ENCODE data around the gene TRMT2A. TPM values are rescaled to one million over a fixed set of nuclear protein-coding genes. Genes with fewer than 3 reads are reported as not detected.

TRMT2A gene
- total and polyA plus RNA-seq, 10 of the 15 experiments (the other 5 are each of a cell fraction or from before 2014, with no cell fraction given): 0.29 to 97.0 (median 57.9) TPM

DNA sequence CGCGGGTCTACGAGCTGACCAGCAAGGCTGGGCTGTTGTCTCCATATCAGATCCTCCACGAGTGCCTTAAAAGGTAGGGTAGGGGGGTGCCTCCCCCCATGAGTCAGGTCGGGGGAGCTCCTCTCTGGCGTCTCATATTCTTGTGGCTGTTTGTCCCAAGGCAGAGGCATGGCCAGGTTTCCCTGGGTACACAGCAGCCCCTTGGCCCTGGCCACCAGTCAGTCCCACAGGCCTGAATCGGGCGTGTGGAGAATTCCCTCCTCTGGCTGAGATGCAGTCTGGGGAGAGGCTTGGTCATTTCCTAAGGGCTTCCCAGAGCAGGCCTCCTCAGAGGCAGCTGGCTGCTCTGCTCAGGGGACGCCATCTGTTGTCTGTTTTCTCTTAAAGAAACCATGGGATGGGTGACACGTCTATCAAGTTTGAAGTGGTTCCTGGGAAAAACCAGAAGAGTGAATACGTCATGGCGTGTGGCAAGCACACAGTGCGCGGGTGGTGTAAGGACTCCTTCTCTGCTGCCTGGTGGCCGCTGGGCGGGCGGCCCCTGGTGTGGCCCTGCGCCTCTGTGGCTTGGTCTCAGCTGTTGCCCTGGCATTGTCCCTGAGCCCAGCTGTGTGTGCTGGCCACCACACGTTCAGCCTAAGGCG, 10.7 kb downstream of the TRMT2A start:
- Histone ChIP-seq H3K27me3 (replicated peaks in 1 of 2; ENCODE audit: control insufficient read depth in 2 of 2, insufficient read depth in 2 of 2, low read length in 1 of 2) (no peaks in the 10 kb centered on the region), H3K9me3 (replicated peaks; ENCODE audit: control insufficient read depth, insufficient read depth, low read length) (no peaks in the 10 kb centered on the region; the same call in 2 of the 3 replicates), H3K4me1 (ENCODE audit: control insufficient read depth, insufficient read depth, low read length) (no peaks in the 10 kb centered on the region), H3K4me3 (no peak overlapping the region), H3K36me3 (ENCODE audit: control insufficient read depth in 2 of 2, insufficient read depth in 2 of 2, low read length in 1 of 2) (peaks cover 17 to 52% of the 10 kb centered on the region in 2 experiments; a peak in 3 of 4 replicates), H2AFZ (ENCODE audit: control insufficient read depth, low read depth, low read length) (no peak overlapping the region), H3K9ac (ENCODE audit: control insufficient read depth, insufficient read depth, low read length) (no peak overlapping the region), H4K20me1 (ENCODE audit: control insufficient read depth, insufficient read depth) (no peaks in the 10 kb centered on the region), H3K27ac (ENCODE audit: control insufficient read depth, insufficient read depth) (no peak overlapping the region), H3K4me2 (ENCODE audit: control insufficient read depth, insufficient read depth) (no peak overlapping the region), H3K79me2 (ENCODE audit: control insufficient read depth, insufficient read depth, low read length) (no peaks in the 10 kb centered on the region)
- FAIRE-seq (no peak), DNase-seq (ENCODE audit: low read depth, low spot score) (no peak), ATAC-seq (no peak)
- ChIA-PET CTCF (no interaction called here), SMC1A (ENCODE audit: uncharacterized antibody, unreplicated experiment) (no interaction called here), RAD21 (ENCODE audit: unreplicated experiment) (no interaction called here), POLR2A (no interaction called here)
- WGBS (ENCODE audit: insufficient coverage, insufficient replicate concordance, low lambda C conversion rate, missing lambda C conversion rate): 93% methylated on average over 20 of the region's 20 CpGs
- in situ Hi-C loops (cut with MboI): no loop called here
- TF ChIP-seq BACH1 (IDR thresholded peaks at IDR 0.05; ENCODE audit: borderline replicate concordance) (no peak), POLR2A (IDR thresholded peaks at IDR 0.05; ENCODE audit: low read depth, low read length) (peak; percentile 37; the same call in 1 of the 2 replicates), ZSCAN29 (IDR thresholded peaks at IDR 0.05) (no peak)
- BruUV-seq (replicated peaks): no TSS peak
- intact Hi-C loops (cut with micrococcal nuclease; ENCODE audit: unreplicated experiment): no loop called here

DNA sequence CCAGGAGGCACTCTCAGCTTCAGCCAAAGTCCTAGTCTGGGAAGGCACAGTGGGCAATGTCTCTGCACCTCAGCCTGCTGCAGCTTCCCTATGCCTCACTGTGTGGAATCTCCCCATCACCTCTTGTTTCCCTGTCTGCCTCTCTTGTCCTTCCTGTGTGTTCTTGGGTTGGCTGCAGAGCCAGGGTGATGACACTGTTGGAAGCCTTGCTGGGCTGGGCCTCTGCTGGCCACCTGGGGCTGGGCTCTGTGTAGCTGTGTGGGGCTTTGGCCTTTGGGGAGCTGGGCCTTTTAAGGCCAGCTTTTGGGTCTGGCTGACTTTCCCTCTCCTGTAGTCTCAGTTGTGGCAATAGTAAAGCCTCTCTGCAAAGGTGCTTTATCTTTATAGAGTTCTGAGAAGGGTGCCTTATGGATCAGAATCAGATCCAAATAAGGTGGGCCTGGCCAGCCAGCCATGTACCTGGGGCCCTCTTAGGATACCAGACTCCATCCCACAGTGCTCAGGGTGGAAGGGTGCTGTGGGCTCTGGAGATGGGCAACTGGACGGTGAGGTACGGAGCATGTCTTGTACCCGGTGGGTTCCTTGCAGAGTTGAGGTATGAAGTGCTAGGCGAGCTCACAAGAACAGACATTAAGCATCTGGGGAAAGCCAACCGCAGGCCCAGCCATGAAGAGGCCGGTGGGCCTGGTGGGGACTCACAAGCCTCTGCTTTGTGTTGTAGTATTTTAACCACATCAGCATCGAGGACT, 11.4 kb downstream of the TRMT2A start:
- intact Hi-C loops (cut with micrococcal nuclease; ENCODE audit: unreplicated experiment) (no loop called here), in situ Hi-C loops (cut with MboI) (no loop called here)
- FAIRE-seq (no peak), ATAC-seq (no peak), DNase-seq (ENCODE audit: low read depth, low spot score) (no peak)
- ChIA-PET RAD21 (ENCODE audit: unreplicated experiment) (no interaction called here), CTCF (no interaction called here), POLR2A (no interaction called here), SMC1A (ENCODE audit: uncharacterized antibody, unreplicated experiment) (no interaction called here)
- no peaks in the 10 kb centered on the region for H3K79me2 ChIP-seq (ENCODE audit: control insufficient read depth, insufficient read depth, low read length)
- H3K9me3 ChIP-seq (replicated peaks; ENCODE audit: control insufficient read depth, insufficient read depth, low read length): no peaks in the 10 kb centered on the region; the same call in 2 of the 3 replicates
- no peak for TF ChIP-seq RAD51 (IDR thresholded peaks at IDR 0.05)
- TF ChIP-seq NFXL1 (IDR thresholded peaks at IDR 0.05; ENCODE audit: borderline replicate concordance): no peak
- TF ChIP-seq TCF7 (IDR thresholded peaks at IDR 0.05; ENCODE audit: borderline replicate concordance): no peak
- TF ChIP-seq, protein P1, sequence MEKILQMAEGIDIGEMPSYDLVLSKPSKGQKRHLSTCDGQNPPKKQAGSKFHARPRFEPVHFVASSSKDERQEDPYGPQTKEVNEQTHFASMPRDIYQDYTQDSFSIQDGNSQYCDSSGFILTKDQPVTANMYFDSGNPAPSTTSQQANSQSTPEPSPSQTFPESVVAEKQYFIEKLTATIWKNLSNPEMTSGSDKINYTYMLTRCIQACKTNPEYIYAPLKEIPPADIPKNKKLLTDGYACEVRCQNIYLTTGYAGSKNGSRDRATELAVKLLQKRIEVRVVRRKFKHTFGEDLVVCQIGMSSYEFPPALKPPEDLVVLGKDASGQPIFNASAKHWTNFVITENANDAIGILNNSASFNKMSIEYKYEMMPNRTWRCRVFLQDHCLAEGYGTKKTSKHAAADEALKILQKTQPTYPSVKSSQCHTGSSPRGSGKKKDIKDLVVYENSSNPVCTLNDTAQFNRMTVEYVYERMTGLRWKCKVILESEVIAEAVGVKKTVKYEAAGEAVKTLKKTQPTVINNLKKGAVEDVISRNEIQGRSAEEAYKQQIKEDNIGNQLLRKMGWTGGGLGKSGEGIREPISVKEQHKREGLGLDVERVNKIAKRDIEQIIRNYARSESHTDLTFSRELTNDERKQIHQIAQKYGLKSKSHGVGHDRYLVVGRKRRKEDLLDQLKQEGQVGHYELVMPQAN (conservative IDR thresholded peaks at IDR 0.05): no peak
- no peak for TF ChIP-seq NR2C2 (IDR thresholded peaks at IDR 0.05; ENCODE audit: borderline replicate concordance, control insufficient read depth, insufficient read length, low read depth)
- no peak for TF ChIP-seq MTA2 (IDR thresholded peaks at IDR 0.05; ENCODE audit: low read depth)
- no peak for TF ChIP-seq EGR1 (IDR thresholded peaks at IDR 0.05; ENCODE audit: borderline replicate concordance in 1 of 2, low read depth in 2 of 2, low read length in 2 of 2)
- TF ChIP-seq ZNF622 (IDR thresholded peaks at IDR 0.05): no peak
- TF ChIP-seq, protein P2, sequence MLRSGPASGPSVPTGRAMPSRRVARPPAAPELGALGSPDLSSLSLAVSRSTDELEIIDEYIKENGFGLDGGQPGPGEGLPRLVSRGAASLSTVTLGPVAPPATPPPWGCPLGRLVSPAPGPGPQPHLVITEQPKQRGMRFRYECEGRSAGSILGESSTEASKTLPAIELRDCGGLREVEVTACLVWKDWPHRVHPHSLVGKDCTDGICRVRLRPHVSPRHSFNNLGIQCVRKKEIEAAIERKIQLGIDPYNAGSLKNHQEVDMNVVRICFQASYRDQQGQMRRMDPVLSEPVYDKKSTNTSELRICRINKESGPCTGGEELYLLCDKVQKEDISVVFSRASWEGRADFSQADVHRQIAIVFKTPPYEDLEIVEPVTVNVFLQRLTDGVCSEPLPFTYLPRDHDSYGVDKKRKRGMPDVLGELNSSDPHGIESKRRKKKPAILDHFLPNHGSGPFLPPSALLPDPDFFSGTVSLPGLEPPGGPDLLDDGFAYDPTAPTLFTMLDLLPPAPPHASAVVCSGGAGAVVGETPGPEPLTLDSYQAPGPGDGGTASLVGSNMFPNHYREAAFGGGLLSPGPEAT (IDR thresholded peaks at IDR 0.05; ENCODE audit: low read depth): no peak
- no peak for TF ChIP-seq SUZ12 (IDR thresholded peaks at IDR 0.05; ENCODE audit: unreplicated experiment)
- TF ChIP-seq FOXK2 (IDR thresholded peaks at IDR 0.05): no peak
- H3K9ac ChIP-seq (ENCODE audit: control insufficient read depth, insufficient read depth, low read length): no peak overlapping the region
- BruUV-seq (replicated peaks): no TSS peak
- no peaks in the 10 kb centered on the region for H3K4me1 ChIP-seq (ENCODE audit: control insufficient read depth, insufficient read depth, low read length)
- H4K20me1 ChIP-seq (ENCODE audit: control insufficient read depth, insufficient read depth): no peaks in the 10 kb centered on the region
- peaks cover 16 to 49% of the 10 kb centered on the region in 2 experiments; a peak in 3 of 4 replicates for H3K36me3 ChIP-seq (ENCODE audit: control insufficient read depth in 2 of 2, insufficient read depth in 2 of 2, low read length in 1 of 2)
- no peaks in the 10 kb centered on the region for H3K27me3 ChIP-seq (replicated peaks in 1 of 2; ENCODE audit: control insufficient read depth in 2 of 2, insufficient read depth in 2 of 2, low read length in 1 of 2)
- no peak overlapping the region for H3K27ac ChIP-seq (ENCODE audit: control insufficient read depth, insufficient read depth)
- WGBS (ENCODE audit: insufficient coverage, insufficient replicate concordance, low lambda C conversion rate, missing lambda C conversion rate): 99% methylated on average over 7 of the region's 7 CpGs
- H2AFZ ChIP-seq (ENCODE audit: control insufficient read depth, low read depth, low read length): no peak overlapping the region
- no peak overlapping the region for H3K4me3 ChIP-seq
- no peak overlapping the region for H3K4me2 ChIP-seq (ENCODE audit: control insufficient read depth, insufficient read depth)

Data from GM12878 (cell line).